SH-SY5Y (cell line): ENCODE measurements around the gene ID1.

Source experiments
- GATA2 ChIP-seq: IDR thresholded peaks from 2 replicates; pipeline ENCODE4 v1.6.1; 2011; ENCODE audit warnings: mild to moderate bottlenecking, low read depth, low read length
- GATA3 ChIP-seq: IDR thresholded peaks from 2 replicates; pipeline ENCODE4 v1.6.1; 2011; ENCODE audit warnings: low read depth, mild to moderate bottlenecking, low read length, moderate library complexity

The ID1 gene

GRCh38 chr20:31641391-31641790, 36.3 kb downstream of the ID1 start:
- no peak for TF ChIP-seq GATA2
- TF ChIP-seq GATA3: no peak

GRCh38 chr20:31642837-31643236, 37.7 kb downstream of the ID1 start:
- TF ChIP-seq GATA2: no peak
- TF ChIP-seq GATA3: no peak

GRCh38 chr20:31643522-31643921, 38.4 kb downstream of the ID1 start:
- no peak for TF ChIP-seq GATA2

- TF ChIP-seq GATA3: no peak
- TF ChIP-seq GATA2: no peak
These were observed 39.6 kb downstream of the ID1 start for GRCh38 chr20:31644701-31645100.

GRCh38 chr20:31652917-31653396, 47.9 kb downstream of the ID1 start:
- TF ChIP-seq GATA3: no peak

GRCh38 chr20:31653561-31653960, 48.5 kb downstream of the ID1 start:
- TF ChIP-seq GATA3: no peak
- no peak for TF ChIP-seq GATA2

GRCh38 chr20:31654534-31654933, 49.4 kb downstream of the ID1 start:
- TF ChIP-seq GATA2: no peak
- TF ChIP-seq GATA3: no peak
